ENCODE measurements around the gene NUCKS1.
A peak's percentile ranks its signal among the peaks of the same experiment; 100 is the strongest.
"Not testable (repeated sequence)": the region's sequence is repeated elsewhere in the genome, so short reads cannot be mapped to it uniquely, and the experiment has no call there.

NUCKS1 gene

DNA sequence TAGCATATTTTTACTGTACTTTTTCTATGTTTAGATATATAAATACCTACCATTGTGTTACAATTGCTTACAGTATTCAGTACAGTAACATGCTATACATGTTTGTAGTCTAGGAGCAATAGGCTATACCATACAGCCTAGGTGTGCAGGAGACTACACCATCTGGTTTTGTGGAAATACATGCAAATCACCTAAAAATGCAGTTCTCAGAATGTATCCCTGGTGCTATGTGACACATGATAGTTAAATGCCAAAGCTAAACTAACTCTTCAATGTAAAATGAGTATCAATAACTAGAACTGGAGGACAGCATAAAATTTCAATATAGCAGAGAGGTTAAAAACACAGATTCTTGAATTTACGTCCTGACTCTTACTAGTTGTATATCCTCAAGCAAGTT, 14.8 kb downstream of the NUCKS1 start:
- Histone ChIP-seq H3K36me3 (replicated peaks) (peaks cover 36% of the 10 kb centered on the region), H3K9me3 (no peaks in the 10 kb centered on the region), H3K4me3 (no peak overlapping the region), H3K4me1 (peaks cover 11% of the 10 kb centered on the region), H3K27me3 (ENCODE audit: low read depth) (no peaks in the 10 kb centered on the region)
- in situ Hi-C loops (cut with MboI; ENCODE audit: low sequenced_read_pairs) = no loop called here
- no peak for DNase-seq (ENCODE audit: low spot score in 2 of 2)

DNA sequence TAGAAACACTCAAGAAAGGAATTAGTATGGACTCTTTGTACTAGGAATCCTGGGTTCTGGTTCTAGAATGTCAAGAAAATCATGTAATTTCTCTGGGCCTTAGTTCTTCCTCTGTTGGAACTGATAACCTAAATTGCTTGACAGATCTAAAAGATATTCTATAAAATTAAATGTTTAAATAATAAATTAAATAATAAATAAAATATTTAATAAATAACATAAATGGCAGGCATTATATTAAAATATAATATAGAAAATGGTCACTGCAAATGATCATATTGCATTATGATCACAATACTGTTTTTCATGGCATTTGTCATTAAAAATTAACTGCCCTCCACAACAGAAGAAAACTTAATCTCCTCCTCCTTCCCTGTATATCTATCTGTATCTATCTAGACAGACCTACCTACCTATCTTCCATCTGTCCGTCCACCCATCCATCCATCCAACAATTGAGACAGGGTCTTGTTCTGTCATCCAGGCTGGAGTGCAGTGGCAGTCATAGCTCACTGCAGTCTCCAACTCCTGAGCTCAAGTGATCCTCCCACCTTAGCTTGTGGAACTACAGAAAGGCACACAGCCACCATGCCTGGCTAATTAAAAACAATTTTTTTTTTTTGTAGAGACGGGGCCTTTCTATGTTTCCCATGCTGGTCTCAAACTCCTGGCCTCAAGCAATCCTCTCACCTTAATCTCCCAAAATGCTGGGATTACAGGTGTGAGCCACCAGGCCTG, 16.4 kb downstream of the NUCKS1 start:
- Histone ChIP-seq H3K9me3 (no peaks in the 10 kb centered on the region), H3K4me3 (no peak overlapping the region), H3K36me3 (replicated peaks) (peaks cover 41% of the 10 kb centered on the region), H3K27me3 (ENCODE audit: low read depth) (no peaks in the 10 kb centered on the region), H3K4me1 (peaks cover 20% of the 10 kb centered on the region)
- in situ Hi-C loops (cut with MboI; ENCODE audit: low sequenced_read_pairs) = no loop called here
- no peak for DNase-seq (ENCODE audit: low spot score in 2 of 2)

DNA sequence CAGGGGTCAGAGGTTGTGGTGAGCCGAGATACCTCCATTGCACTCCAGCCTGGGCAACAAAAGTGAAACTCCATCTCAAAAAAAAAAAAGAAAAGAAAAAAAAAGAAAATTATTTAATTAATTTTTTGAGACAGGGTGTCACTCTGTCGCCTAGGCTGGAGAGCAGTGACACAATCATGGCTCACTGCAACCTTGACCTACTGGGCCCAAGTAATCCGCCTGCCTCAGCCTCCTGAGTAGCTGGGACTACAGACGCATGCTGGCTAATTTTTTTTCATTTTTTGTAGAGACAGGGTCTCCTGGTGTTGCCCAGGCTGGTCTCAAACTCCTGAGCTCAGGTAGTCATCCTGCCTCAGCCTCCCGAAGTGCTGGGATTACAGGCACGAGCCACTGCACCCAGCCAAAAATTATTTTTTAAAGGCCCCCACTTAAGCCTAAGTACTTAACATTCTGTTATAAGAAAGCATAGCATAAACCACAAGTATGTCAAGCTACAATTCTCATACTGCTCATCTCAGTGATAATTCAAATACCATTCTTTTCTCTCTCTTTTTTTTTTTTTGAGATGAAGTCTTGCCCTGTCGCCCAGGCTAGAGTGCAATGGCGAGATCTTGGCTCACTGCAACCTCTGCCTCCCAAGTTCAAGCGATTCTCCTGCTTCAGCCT, 19.9 kb downstream of the NUCKS1 start:
- Histone ChIP-seq H3K27me3 (ENCODE audit: low read depth) (no peaks in the 10 kb centered on the region), H3K9me3 (no peaks in the 10 kb centered on the region), H3K36me3 (replicated peaks) (peaks cover 49% of the 10 kb centered on the region), H3K4me1 (peaks cover 27% of the 10 kb centered on the region), H3K4me3 (no peak overlapping the region)
- in situ Hi-C loops (cut with MboI; ENCODE audit: low sequenced_read_pairs) = no loop called here
- DNase-seq (ENCODE audit: low spot score in 2 of 2) = no peak

- H3K4me1 ChIP-seq = peaks cover 23% of the 10 kb centered on the region
- no peak for DNase-seq (ENCODE audit: low spot score in 2 of 2)
- no peak overlapping the region for H3K4me3 ChIP-seq
- no peaks in the 10 kb centered on the region for H3K9me3 ChIP-seq
- in situ Hi-C loops (cut with MboI; ENCODE audit: low sequenced_read_pairs) = no loop called here
- H3K36me3 ChIP-seq (replicated peaks) = peaks cover 63% of the 10 kb centered on the region
- no peaks in the 10 kb centered on the region for H3K27me3 ChIP-seq (ENCODE audit: low read depth)
Measured at GRCh38 chr1:205726619-205727125, 23.3 kb downstream of the NUCKS1 start.

GRCh38 chr1:205725514-205725913, 24.5 kb downstream of the NUCKS1 start:
- Histone ChIP-seq H3K27me3 (ENCODE audit: low read depth) (no peaks in the 10 kb centered on the region), H3K36me3 (replicated peaks) (peaks cover 67% of the 10 kb centered on the region), H3K4me3 (no peak overlapping the region), H3K4me1 (peaks cover 17% of the 10 kb centered on the region), H3K9me3 (no peaks in the 10 kb centered on the region)
- in situ Hi-C loops (cut with MboI; ENCODE audit: low sequenced_read_pairs) = no loop called here
- no peak for DNase-seq (ENCODE audit: low spot score in 2 of 2)

- DNase-seq (ENCODE audit: low spot score in 2 of 2); H3K9me3 ChIP-seq; in situ Hi-C loops (cut with MboI; ENCODE audit: low sequenced_read_pairs); H3K4me1 ChIP-seq; H3K4me3 ChIP-seq; H3K27me3 ChIP-seq (ENCODE audit: low read depth): not testable (repeated sequence)
- peaks cover 83% of the 10 kb centered on the region for H3K36me3 ChIP-seq (replicated peaks)
Measured at GRCh38 chr1:205720740-205721139, 29.2 kb downstream of the NUCKS1 start.

DNA sequence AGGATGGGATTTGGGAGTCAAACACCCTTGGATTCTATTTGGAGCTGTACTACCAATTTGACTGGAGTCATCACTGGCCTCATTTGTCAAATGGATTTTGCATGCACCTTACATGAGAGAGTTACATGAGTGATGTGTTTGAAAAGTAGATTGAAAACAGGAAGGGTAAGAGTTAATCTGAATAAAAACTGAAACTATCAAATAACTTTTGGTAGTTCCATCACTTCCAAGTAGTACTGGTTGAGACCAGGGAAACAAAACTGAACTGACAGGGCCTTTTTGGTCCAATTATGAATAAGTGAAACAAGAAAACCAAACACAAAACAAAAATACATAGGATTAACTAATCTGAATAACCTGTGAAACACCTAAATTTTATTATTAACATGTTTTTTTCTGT, 30.2 kb downstream of the NUCKS1 start:
- Histone ChIP-seq H3K4me3 (no peak overlapping the region), H3K36me3 (replicated peaks) (peaks cover 90% of the 10 kb centered on the region), H3K9me3 (no peaks in the 10 kb centered on the region), H3K27me3 (ENCODE audit: low read depth) (no peaks in the 10 kb centered on the region), H3K4me1 (peaks cover 2% of the 10 kb centered on the region; the same call in 1 of the 2 replicates)
- no peak for DNase-seq (ENCODE audit: low spot score in 2 of 2)
- in situ Hi-C loops (cut with MboI; ENCODE audit: low sequenced_read_pairs) = no loop called here

DNA sequence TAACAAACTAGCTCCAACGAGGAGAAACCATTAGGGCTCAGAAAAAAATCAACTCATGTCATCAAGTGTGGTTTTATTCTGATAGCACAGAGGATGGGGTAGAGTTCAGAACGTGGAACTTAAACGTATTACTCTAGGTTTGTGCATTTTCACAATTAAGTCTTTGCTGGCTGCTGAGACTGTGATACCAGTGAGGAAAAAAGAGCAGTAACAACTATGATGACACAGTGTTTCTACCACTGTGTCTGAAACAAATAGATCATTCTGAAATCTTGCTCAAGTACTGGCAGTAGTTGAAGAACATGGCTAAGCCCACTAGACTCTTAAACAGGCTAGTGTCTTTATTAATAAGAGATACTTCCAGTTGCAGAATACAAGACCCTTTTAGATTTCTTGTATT, 31.0 kb downstream of the NUCKS1 start:
- no peak for DNase-seq (ENCODE audit: low spot score in 2 of 2)
- H3K9me3 ChIP-seq = no peaks in the 10 kb centered on the region
- H3K4me1 ChIP-seq = peaks cover 10% of the 10 kb centered on the region
- in situ Hi-C loops (cut with MboI; ENCODE audit: low sequenced_read_pairs) = no loop called here
- H3K36me3 ChIP-seq (replicated peaks) = peaks cover 93% of the 10 kb centered on the region
- no peak overlapping the region for H3K4me3 ChIP-seq
- no peaks in the 10 kb centered on the region for H3K27me3 ChIP-seq (ENCODE audit: low read depth)

DNA sequence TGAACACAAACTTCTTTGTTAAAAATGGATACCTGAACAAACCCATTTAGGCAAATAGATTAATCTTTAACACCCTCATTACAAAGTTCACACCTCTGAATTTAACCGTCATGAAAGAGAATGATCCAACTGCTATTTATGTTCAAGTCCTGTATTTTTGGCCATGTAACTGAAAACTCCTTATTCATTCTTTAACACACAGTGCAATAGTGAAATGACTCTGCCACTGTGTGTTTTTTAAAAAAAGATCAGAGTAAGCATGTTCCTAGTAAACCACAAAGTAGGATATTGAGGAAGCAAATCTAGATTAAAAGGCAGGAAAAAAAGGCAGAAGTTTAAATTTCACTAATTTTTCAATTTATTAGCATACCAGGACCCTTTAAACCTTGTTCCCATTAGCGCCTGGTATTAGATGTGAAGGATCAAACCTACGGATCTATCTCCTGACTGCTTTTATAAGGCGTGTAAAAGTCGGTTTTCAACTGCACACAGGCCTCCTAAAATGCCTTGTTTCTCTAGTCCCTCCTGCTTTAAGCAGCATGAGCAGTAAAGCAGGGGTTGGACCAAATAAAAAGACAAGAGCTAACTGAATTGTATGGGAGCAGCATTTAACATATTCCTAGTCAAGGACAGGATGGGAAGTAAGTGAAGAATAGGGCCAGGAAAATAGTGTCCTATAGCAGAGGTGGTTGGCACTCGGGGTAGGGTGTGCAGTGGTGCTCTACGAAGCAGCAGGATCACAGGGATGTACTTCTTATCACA, 33.4 kb downstream of the NUCKS1 start:
- Histone ChIP-seq H3K36me3 (replicated peaks) (peaks cover 75% of the 10 kb centered on the region), H3K27me3 (ENCODE audit: low read depth) (no peaks in the 10 kb centered on the region), H3K9me3 (no peaks in the 10 kb centered on the region), H3K4me1 (peaks cover 27% of the 10 kb centered on the region), H3K4me3 (no peak overlapping the region)
- in situ Hi-C loops (cut with MboI; ENCODE audit: low sequenced_read_pairs) = no loop called here
- no peak for DNase-seq (ENCODE audit: low spot score in 2 of 2)

GRCh38 chr1:205715628-205716027, 34.4 kb downstream of the NUCKS1 start:
- H3K9me3 ChIP-seq = no peaks in the 10 kb centered on the region
- peaks cover 75% of the 10 kb centered on the region for H3K36me3 ChIP-seq (replicated peaks)
- no peaks in the 10 kb centered on the region for H3K27me3 ChIP-seq (ENCODE audit: low read depth)
- in situ Hi-C loops (cut with MboI; ENCODE audit: low sequenced_read_pairs) = no loop called here
- H3K4me3 ChIP-seq = no peak overlapping the region
- peaks cover 28% of the 10 kb centered on the region for H3K4me1 ChIP-seq
- no peak for DNase-seq (ENCODE audit: low spot score in 2 of 2)

GRCh38 chr1:205714906-205715246, 35.1 kb downstream of the NUCKS1 start:
- Histone ChIP-seq H3K4me1 (peaks cover 28% of the 10 kb centered on the region), H3K27me3 (ENCODE audit: low read depth) (no peaks in the 10 kb centered on the region), H3K9me3 (no peaks in the 10 kb centered on the region), H3K36me3 (replicated peaks) (peaks cover 75% of the 10 kb centered on the region), H3K4me3 (no peak overlapping the region)
- in situ Hi-C loops (cut with MboI; ENCODE audit: low sequenced_read_pairs) = no loop called here
- DNase-seq (ENCODE audit: low spot score in 2 of 2) = no peak

GRCh38 chr1:205714190-205714905, 35.6 kb downstream of the NUCKS1 start:
- Histone ChIP-seq H3K4me3 (no peak overlapping the region), H3K4me1 (peaks cover 28% of the 10 kb centered on the region), H3K27me3 (ENCODE audit: low read depth) (no peaks in the 10 kb centered on the region), H3K36me3 (replicated peaks) (peaks cover 75% of the 10 kb centered on the region), H3K9me3 (no peaks in the 10 kb centered on the region)
- DNase-seq (ENCODE audit: low spot score in 2 of 2) = peak in 1 of 2 experiments; percentile 47
- in situ Hi-C loops (cut with MboI; ENCODE audit: low sequenced_read_pairs) = no loop called here
